ENCODE measurements around the gene GUF1.
A peak's percentile ranks its signal among the peaks of the same experiment; 100 is the strongest.

The GUF1 gene

GRCh38 chr4:44736900-44737299, 58.7 kb downstream of the GUF1 start:
- no peak for TF ChIP-seq NFRKB (IDR thresholded peaks at IDR 0.05)
- TF ChIP-seq TARDBP (IDR thresholded peaks at IDR 0.05) = no peak
- TF ChIP-seq ZNF384 (IDR thresholded peaks at IDR 0.05) = no peak
- no peak for TF ChIP-seq BHLHE40 (IDR thresholded peaks at IDR 0.05; ENCODE audit: borderline replicate concordance)
- TF ChIP-seq SP1 (IDR thresholded peaks at IDR 0.05) = no peak
- TF ChIP-seq LEF1 (IDR thresholded peaks at IDR 0.05; ENCODE audit: borderline replicate concordance) = no peak
- TF ChIP-seq FOXK2 (IDR thresholded peaks at IDR 0.05) = no peak
- no peak for TF ChIP-seq L3MBTL2 (conservative IDR thresholded peaks at IDR 0.05)
- TF ChIP-seq ELF4 (IDR thresholded peaks at IDR 0.05) = no peak
- TF ChIP-seq, protein P1, sequence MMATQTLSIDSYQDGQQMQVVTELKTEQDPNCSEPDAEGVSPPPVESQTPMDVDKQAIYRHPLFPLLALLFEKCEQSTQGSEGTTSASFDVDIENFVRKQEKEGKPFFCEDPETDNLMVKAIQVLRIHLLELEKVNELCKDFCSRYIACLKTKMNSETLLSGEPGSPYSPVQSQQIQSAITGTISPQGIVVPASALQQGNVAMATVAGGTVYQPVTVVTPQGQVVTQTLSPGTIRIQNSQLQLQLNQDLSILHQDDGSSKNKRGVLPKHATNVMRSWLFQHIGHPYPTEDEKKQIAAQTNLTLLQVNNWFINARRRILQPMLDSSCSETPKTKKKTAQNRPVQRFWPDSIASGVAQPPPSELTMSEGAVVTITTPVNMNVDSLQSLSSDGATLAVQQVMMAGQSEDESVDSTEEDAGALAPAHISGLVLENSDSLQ (IDR thresholded peaks at IDR 0.05) = no peak
- no peak for TF ChIP-seq HDGF (IDR thresholded peaks at IDR 0.05; ENCODE audit: borderline replicate concordance)
- DNase-seq (ENCODE audit: extremely low spot score) = no peak
- ChIA-PET CTCF (no interaction called here), POLR2A (no interaction called here)

DNA sequence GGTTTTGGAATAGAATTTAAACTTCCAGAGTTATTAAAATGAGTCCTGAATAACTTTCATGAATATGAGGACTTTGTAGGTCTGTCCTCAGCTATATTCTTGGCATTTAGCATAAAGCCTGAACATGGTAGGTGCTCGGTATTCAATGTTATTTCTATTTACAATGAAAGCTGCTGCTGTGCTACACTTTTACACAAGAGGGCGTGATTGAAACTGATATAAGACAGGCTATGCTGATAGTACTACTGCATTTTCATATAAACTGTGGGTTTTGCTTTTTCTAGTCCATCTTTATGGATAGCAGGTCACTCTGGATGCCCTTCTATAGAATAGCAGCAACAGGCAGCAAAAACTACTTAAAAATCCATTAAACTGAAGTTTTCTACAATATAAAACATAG, 60.4 kb downstream of the GUF1 start:
- POLR2A ChIA-PET = no interaction called here
- CTCF ChIA-PET = interaction anchor here (1.1 kb wide), 1 partner anchor 1909 kb away, joined by 3 read pairs; no protein-coding TSS in a partner anchor
- TF ChIP-seq FOXM1 (IDR thresholded peaks at IDR 0.05; ENCODE audit: borderline replicate concordance) (no peak), LEF1 (IDR thresholded peaks at IDR 0.05; ENCODE audit: borderline replicate concordance) (no peak), NFRKB (IDR thresholded peaks at IDR 0.05) (no peak), ARNT (IDR thresholded peaks at IDR 0.05) (no peak), HDGF (IDR thresholded peaks at IDR 0.05; ENCODE audit: borderline replicate concordance) (no peak), SP1 (IDR thresholded peaks at IDR 0.05) (no peak), FOXK2 (IDR thresholded peaks at IDR 0.05) (no peak), L3MBTL2 (conservative IDR thresholded peaks at IDR 0.05) (no peak), ELF4 (IDR thresholded peaks at IDR 0.05) (no peak), SUZ12 (IDR thresholded peaks at IDR 0.05) (no peak), CTBP1 (IDR thresholded peaks at IDR 0.05; ENCODE audit: borderline replicate concordance) (no peak), ZNF384 (IDR thresholded peaks at IDR 0.05) (no peak), TARDBP (IDR thresholded peaks at IDR 0.05) (no peak), FOXA1 (IDR thresholded peaks at IDR 0.05) (no peak)
- peak; percentile 12 for DNase-seq (ENCODE audit: extremely low spot score)

DNA sequence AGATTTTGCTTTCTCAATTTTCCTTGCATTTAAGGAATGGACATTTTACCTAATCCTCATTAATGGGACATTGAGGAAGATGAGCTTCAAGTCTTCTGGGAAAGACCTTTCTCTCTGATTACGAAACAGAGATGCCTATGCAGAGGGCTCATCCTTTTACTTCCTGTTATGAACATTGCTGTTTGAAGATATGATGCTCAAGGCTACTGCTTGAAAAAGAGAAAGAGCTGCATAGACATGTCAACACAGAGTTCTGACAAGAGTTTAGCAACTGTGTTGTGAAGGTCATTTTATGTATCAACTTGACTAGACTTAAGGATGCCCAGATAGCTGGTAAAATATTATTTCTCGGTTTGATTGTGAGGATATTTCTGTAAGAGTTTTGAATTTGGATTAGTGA, 62.0 kb downstream of the GUF1 start:
- ChIA-PET CTCF (no interaction called here), POLR2A (no interaction called here)
- TF ChIP-seq ELF4 (IDR thresholded peaks at IDR 0.05) (no peak), ZNF384 (IDR thresholded peaks at IDR 0.05) (no peak)
- no peak for DNase-seq (ENCODE audit: extremely low spot score)

Data from HEK293T (cell line).